WTC11 (cell line): ENCODE data around the gene SCNN1B.

Experiments
- CREB1 ChIP-seq: sonication (generic); formaldehyde crosslinking; IDR thresholded peaks from 2 replicates; pipeline ENCODE4 v1.8.0; 2023; ENCODE audit warnings: mild to moderate bottlenecking, missing genetic modification reagents
- CTCF ChIP-seq: fragments of 200-600 bp; IDR thresholded peaks from 2 replicates; pipeline ENCODE4 v1.8.0; 2022; ENCODE audit warnings: antibody characterized with exemption
- E2F5 ChIP-seq: sonication (generic); formaldehyde crosslinking; IDR thresholded peaks from 2 replicates; pipeline ENCODE4 v1.8.1; 2022; ENCODE audit warnings: mild to moderate bottlenecking, moderate library complexity, missing genetic modification reagents
- ERG ChIP-seq: fragments of 250-450 bp; sonication (Bioruptor Pico); IDR thresholded peaks from 2 replicates; pipeline ENCODE4 v1.8.0; 2021; ENCODE audit warnings: mild to moderate bottlenecking
- ETV6 ChIP-seq: sonication (generic); formaldehyde crosslinking; IDR thresholded peaks from 2 replicates; pipeline ENCODE4 v1.8.1; 2022; ENCODE audit warnings: mild to moderate bottlenecking, missing genetic modification reagents
- MAX ChIP-seq: sonication (generic); formaldehyde crosslinking; IDR thresholded peaks from 2 replicates; pipeline ENCODE4 v1.8.0; 2022; ENCODE audit warnings: mild to moderate bottlenecking, missing genetic modification reagents
- NFE2L1 ChIP-seq: sonication (generic); formaldehyde crosslinking; IDR thresholded peaks from 2 replicates; pipeline ENCODE4 v1.8.1; 2023; ENCODE audit warnings: missing genetic modification reagents
- SP1 ChIP-seq: sonication (generic); formaldehyde crosslinking; conservative IDR thresholded peaks from 2 replicates; pipeline ENCODE4 v1.8.1; 2022; ENCODE audit warnings: missing genetic modification reagents
- STAT6 ChIP-seq: sonication (generic); formaldehyde crosslinking; conservative IDR thresholded peaks from 2 replicates; pipeline ENCODE4 v1.8.1; 2023; ENCODE audit warnings: mild to moderate bottlenecking, low read depth, missing genetic modification reagents, moderate library complexity
- TCF7 ChIP-seq: sonication (generic); formaldehyde crosslinking; IDR thresholded peaks from 2 replicates; pipeline ENCODE4 v1.8.0; 2022; ENCODE audit warnings: mild to moderate bottlenecking, low read depth, missing genetic modification reagents, moderate library complexity
- TEAD1 ChIP-seq: sonication (generic); formaldehyde crosslinking; IDR thresholded peaks from 2 replicates; pipeline ENCODE4 v1.8.0; 2022; ENCODE audit warnings: mild to moderate bottlenecking, missing genetic modification reagents
- ZBTB43 ChIP-seq: sonication (generic); formaldehyde crosslinking; IDR thresholded peaks from 2 replicates; pipeline ENCODE4 v1.8.1; 2023; ENCODE audit warnings: mild to moderate bottlenecking, missing genetic modification reagents
- ZNF416 ChIP-seq: fragments of 250-450 bp; sonication (Bioruptor Pico); IDR thresholded peaks from 2 replicates; pipeline ENCODE4 v1.9.0; 2021; ENCODE audit warnings: mild to moderate bottlenecking, inconsistent platforms

- TF ChIP-seq ERG (CRISPR knock-in tag) (no peak), MAX (CRISPR knock-in tag) (no peak), CREB1 (no peak), NFE2L1 (CRISPR knock-in tag) (no peak), CTCF (no peak), TEAD1 (no peak), TCF7 (CRISPR knock-in tag) (no peak), ZNF416 (no peak), SP1 (CRISPR knock-in tag) (no peak), E2F5 (CRISPR knock-in tag) (no peak), STAT6 (CRISPR knock-in tag) (no peak), ETV6 (CRISPR knock-in tag) (no peak), ZBTB43 (CRISPR knock-in tag) (no peak)
These were observed 49.3 kb downstream of the SCNN1B start for GRCh38 chr16:23351360-23351759.
